HG03520 (cell line): ENCODE results near the gene GTF2H4.

ENCODE experiments used
- ATAC-seq: cut with Tn5 transposase; IDR thresholded peaks from one replicate; pipeline ENCODE4 v1.9.1; 2021; ENCODE audit warnings: mild to moderate bottlenecking, moderate library complexity; ENCODE audit not compliant: unreplicated experiment

The GTF2H4 gene

DNA sequence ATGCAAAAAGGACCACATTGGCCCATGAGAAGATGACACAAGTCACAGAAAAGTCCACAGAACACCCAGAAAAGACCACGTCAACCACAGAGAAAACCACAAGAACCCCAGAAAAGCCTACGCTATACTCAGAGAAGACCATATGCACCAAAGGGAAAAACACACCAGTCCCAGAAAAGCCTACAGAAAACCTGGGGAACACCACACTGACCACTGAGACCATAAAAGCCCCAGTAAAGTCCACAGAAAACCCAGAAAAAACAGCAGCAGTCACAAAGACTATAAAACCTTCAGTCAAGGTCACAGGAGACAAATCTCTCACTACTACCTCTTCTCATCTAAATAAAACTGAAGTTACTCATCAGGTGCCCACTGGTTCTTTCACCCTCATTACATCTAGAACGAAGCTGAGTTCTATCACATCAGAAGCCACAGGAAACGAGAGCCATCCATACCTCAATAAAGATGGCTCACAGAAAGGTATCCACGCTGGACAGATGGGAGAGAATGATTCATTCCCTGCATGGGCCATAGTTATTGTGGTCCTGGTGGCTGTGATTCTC is 44.0 kb downstream of the GTF2H4 start:
- no peak for ATAC-seq

DNA sequence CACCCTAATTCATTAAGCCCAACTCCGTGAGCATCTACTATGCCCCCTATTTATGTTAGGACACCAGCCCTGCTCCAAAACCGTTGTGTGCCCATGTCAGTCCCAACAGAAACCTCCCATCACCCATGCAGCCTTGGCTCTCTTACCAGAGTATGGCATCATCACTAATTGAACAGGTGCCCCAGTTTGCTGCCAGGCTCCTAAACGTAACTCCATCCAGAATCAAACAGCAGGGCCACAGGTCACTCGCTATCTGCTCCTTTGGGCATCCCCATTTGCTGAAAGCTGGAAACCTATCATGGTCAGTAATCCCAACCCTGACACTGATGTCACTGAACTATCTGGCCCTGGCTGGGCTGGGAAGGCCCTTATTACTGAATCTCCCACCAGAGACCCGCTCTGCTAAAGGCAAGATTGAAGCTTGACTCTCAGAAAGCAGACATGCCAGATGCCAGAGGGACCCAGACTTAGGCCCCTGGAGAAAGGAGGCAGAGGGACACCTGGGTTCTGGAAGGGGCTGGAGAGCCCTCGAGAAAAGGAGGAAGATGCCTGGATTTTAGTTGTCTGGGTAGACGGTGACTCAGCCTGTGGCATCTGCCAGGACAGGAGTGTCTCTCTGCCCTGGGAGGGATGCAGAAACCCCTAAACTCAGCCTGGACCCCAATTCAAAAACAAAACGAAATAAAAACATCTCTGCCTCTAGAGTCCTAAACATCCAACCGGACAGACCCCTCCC is 46.8 kb downstream of the GTF2H4 start:
- no peak for ATAC-seq

DNA sequence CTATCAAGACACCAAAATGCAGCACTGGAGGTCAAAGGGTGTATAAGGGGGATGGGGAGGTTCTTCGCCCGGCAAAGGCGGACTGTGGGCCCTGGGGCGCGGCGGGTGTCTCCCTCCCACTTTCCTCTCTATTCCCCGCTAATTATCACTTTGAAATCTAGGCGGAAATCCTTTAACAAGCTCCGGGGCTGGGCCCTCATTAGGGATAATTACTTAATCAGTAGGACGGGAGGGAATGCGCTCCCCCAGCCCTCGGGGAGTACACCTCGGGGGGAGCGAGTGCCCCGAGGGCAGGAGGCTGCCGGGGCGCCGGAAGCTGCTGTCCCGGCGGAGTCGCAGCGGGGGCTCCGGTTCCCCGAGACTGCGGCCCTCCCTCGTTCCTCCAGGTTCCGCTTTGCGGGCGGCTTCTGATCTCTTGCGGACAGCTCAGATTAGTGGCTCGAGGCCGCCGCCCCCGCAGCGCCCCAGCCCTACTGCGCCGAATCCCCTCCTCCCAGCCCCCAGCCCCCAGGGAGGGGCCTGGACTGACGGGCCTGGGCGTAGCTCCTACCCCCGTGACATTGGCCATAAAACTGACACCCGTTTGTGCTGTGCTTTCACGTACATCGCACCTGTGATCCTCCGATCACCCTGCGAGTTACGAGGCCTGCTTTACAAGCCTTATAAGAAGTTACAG is 47.5 kb downstream of the GTF2H4 start:
- ATAC-seq: no peak

DNA sequence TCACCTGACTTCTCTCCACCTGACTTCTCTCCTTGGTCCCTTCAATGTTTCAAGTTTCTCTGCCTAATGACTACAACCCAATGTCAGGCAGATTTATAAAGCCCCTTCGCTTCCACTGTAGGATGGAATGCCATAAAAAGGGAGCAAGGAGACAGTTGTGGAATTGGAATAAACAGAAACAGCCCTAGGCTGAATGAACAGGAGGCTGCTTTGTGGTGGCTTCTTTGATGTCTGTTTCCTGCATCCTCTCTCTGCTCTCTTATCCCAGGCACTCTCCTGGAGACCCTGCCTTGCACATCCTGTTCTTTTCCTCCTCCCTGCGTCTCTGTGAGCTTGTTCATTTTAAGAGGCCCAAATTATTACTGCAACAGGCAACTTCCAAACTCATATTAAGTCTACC is 49.7 kb downstream of the GTF2H4 start:
- no peak for ATAC-seq

DNA sequence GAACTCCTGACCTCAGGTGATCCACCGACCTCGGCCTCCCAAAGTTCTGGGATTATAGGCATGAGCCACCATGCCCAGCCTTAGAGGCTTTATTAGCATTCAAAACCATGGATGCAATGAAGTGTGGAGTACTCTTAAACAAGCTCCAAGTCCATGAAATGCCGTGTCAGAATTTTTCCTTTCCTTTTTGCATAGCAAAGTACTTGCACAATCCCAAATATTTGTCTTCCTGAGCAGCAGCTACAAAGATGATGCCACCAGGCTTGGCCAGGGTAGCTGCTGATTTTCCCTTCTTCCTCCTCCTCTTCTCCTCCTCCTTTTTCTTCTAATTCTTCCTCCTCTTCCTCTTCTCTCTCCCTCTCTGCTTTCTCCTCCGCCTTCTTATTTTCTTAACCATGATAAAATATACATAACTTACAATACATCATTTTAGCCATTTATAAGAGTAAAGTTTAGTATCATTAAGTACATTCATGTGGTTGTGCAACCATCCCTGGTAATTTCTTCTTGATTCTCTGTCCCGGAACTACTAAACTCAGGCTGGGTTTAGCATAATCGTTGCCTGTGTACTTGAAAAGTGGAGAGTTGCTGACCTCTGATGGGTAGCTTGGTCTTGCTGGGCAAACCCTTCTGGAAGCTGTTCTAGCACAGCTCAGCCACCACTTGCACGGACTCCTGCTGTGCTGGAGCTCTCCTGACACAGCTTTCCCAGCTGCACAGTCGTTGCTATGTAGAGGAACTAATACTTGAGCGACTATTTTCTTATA is 53.1 kb downstream of the GTF2H4 start:
- ATAC-seq: no peak

DNA sequence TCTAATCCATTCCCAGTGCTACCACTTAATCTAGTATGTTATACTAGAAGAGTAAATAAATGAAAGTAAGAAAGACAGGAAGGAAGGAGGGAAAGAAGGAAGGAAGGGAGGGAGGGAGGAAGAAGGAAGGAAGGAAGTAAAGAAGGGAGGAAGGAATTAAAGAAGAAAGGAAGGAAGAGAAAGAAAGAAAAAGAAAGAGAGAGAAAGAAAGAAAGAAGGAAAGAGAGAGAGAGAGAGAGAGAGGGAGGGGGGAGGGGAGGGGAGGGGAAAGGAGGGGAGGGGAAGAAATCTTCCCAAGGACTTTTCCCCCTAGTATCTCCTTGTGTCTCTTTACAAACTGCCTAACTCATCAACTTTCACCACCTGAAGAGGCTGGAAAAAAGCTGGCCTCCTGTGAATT is 54.7 kb downstream of the GTF2H4 start:
- no peak for ATAC-seq

DNA sequence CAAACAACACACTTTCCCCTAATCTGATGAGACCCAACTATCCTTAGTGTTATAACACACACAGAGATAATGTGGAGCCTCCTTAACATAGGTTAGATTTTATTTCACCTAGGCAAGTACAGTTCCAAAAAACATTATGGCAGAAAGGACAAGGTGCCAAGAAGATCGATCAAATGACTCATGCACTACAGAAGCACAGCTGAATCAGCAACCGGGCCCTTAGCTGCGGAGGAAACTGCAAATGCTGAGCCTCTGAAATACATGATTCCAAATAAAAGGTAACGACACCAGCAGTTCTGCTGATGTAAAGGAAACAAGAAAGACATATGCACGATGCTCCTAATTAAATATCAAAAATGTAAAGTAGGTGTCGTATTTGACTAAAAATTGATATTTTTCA is 55.6 kb downstream of the GTF2H4 start:
- ATAC-seq: no peak
